Putamen (tissue), 1 donor: ENCODE data around the gene CRAMP1.

Source experiments
- DNase-seq: peaks from one replicate; pipeline ENCODE4 v3.0.0-alpha.2; 2016; ENCODE audit warnings: low spot score

CRAMP1 gene

DNA sequence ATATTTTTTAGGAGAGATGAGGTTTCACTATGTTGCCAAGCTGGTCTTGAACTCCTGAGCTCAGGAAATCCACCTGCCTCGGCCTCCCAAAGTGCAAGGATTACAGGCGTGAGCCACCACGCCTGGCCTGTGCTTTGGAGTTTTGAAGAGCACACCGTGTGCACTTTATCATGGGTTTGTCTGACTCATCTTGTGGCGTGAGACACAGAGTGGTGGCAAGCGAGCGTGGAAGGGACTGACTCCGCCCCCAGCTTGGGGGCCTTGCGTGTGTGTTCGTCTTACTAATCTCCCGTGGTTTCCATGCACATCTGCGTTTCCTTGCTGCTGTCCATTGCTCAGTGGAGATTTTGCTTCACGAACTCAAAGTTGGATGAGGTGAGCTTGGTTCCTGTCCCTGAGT is 22.9 kb downstream of the CRAMP1 start:
- no peak for DNase-seq

DNA sequence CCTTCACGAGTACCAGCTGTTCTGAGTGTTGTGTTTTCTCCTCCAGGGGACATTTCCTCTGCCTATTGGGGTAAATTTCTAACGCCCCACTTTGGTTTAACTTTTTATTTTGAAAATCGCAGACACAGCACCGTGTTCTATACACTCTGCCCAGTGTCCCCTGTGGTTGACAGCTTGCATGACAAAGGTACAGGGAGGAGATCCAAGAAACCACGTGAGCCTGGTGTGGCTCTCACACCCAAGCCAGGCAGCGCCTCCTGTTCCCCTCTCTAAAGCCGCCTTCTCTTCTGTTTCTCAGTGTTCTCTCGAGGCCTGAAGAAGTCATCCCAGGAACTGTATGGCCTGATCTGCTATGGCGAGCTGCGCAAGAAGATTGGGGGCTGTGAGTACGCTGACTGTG is 25.4 kb downstream of the CRAMP1 start:
- no peak for DNase-seq

DNA sequence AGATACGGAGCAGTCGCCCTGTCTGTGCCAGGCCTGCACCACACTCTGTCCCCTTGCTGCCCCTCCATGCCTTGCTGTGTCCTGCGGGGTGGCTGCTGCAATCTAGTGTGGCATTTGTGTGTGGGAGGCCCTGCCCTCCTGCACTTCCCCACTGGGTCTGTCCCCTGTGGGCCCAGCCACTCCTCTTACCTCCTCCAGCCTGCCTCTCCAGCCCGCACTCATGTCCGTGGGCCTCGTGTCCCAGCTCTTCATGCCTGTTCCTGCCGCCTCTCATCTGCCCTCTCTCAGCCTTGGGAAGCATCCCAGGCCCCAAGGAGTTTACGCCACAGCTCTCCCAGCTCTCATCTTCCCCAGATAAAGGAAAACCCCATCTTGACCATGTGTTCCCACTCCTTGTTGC is 26.6 kb downstream of the CRAMP1 start:
- DNase-seq, result no peak

DNA sequence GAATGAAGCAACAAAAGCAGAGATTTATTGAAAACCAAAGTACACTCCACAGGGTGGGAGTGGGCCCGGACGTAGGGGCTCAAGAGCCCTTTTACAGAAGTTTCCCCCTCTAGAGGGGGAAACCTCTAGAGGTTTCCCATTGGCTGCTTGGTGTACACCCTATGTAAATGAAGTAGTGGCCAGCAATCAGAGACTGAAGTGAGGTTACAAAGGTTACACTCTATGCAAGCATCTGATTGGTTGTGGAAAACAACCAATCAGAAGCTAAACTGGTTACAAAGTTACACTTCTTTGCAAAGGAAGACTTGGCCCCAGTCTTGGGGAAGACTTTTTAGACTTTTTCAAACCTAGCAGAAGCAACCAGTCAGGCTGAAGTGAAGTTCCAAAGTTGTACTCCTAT is 27.1 kb downstream of the CRAMP1 start:
- no peak for DNase-seq

DNA sequence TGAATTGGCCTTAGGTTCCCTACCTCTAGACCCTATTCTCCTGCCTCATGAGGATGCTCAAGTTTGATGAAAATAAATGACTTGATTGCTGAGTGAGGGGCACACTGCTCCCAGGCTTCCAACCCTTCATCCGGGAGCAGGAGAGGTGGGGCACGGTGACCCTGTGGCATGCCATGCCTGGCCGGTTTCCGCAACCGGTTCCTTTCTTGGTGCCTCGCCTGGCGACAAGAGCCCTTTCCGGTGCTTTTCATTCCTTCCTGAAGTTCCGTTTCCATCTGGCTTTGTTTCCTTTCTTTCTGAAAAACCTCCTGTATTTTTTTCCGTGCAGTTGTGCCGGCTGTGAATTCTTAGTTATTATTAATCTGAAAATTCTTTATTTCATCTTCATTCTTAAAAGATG is 27.7 kb downstream of the CRAMP1 start:
- no peak for DNase-seq

DNA sequence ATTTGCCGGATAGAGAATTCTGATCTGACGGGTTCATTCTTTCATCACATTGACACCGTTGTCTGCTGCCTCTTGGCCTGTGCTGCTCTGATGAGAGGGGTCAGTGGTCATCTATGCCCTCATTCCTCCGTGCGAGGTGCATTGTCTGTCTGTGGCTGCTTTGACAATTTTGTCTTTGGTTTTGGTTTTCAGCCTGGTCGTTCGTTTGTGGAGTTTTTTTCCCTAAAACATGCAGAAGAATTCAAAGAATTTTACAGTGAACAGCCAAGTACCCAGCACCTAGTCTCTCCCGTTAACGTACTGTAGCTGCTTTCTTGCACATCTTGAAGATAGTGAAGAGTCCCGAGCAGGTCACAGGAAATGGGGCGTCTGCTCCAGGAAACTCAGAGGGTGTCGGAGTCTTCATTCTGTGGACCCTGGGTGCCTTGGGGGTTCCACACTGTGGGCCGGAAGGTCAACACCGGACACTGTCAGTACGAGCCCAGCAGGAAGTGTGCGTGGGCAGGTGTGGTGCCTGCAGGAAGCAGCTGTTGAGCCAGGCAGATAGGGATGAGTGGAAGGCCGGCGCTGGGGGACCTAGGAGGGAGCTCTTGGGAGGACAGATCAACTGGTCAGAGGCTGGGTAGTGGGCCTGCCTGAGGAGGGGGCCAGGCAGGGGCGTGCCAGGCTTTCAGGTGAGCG is 28.2 kb downstream of the CRAMP1 start:
- no peak for DNase-seq

DNA sequence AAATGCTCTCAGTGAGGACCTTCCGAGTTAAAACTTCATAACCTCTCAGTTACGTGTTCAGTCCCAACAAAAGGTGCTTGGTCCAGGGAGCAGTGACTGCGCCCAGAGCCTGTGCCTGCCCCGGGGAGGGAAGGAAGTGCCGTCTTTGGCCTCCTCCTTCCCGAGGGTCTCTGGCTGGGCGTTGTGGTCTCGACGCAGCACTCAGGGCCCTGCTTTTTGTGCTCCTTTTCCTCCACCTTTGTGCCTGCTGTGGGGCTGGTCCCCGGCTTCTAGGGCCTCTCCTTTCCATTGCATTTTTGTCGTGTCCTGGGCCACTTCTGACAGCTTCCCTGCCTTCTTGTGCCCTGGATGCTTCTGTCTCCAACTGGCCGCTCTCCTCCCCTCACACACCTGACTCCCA is 29.1 kb downstream of the CRAMP1 start:
- DNase-seq, result no peak

DNA sequence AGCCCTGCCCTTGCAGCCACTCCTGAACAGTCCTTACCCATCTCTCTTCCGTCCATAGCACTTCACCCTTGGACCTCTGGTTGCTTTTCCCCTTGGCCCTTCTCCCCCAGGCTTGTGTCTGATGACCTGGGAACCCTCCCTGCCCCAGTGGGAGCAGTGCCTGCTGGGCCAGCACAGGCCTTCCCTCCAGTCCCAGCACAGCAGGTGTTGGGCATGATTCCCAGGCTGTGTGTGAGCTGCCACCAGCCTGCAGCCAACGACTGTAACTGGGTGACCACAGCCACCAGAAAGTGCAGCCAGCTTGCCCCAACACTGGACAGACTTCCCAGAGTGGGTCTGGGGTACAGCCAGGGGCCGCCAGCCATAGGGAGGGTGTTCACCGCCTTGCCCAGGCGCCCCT is 30.0 kb downstream of the CRAMP1 start:
- peak; percentile 76 for DNase-seq

DNA sequence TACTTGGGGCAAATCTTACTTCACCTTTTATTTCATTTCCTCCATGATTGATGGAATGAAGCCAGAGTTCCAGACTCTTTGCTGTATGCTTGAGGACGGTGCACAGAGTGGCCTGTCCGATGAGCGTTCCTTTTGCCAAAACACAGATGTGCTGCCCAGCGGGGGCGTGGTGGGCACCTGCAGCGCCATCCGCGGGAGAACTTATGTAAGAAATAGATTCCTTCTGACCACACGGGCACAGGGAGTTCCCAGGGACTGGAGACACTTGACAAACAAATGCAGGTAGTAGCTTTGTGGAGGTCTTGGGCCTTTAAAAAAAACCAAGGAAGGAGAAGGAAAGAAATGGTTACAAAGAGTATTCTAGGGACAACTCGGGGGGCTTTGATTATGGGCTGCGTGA is 30.6 kb downstream of the CRAMP1 start:
- no peak for DNase-seq

DNA sequence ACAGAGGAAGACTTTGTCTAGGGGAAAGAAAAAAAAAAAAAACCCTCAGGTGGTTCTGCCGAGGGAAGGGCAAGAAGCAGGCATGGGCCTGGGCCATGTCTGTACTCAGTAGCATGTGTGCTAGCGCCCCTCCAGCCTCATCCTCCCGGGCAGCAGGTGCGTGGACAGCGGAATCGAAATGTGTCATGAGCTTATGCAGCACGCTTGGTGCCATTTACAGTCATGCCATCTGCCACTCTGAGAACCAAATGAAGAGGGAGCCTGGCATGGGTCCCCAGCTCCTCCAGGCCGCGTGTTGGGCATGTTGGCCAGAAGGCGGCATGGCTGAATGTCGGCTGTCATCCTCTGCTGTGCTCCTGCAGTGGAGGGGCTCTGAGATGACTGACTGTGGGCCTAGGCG is 31.4 kb downstream of the CRAMP1 start:
- DNase-seq, result no peak

DNA sequence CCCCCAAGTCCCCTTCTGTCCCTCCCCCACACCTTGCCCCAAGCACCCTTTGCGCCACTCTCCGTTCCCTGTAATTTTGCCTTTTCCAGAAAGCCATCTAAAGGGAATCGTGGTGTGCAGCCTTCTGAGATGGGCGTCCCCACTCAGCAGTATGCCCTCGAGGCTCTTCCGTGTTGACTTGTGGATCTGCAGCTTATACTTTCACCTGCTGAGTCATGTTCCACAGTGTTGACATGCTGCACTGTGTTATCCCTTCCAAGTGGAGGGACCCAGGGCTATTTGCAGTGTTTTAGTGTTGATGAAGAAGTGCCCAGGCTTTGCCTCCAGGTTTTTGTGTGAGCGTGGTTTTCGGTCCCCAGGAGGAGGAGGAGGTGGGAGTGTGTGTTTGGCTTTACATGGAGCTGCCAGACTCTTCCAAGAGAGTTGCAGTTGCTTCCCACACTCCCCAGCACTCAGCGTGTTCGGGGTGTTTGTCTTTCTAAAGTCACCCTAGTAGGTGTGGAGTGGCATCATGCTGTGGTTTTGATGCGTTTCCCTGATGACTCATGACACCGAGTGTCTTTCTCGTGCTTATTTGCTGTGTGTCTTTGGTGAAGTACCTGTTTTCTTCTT is 33.9 kb downstream of the CRAMP1 start:
- no peak for DNase-seq

DNA sequence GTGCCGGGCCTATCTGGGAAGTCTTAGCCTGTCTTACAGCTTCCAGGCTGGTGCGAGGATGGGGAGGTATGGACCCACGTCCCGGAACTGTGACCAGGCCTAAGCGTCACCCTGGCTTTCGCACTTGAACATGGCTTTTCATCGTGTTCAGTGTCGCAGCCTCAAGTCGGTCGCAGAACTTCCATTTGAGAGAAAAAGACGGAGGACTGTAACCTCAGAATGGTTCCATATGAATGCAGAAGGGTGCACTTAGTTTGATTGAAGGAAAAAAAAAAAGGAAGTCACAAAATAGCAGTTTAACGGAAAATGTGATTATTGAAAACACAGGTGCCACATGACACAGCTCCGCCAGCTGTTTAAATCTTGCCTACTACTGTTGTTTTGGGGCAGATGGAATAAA is 35.7 kb downstream of the CRAMP1 start:
- DNase-seq, result no peak

DNA sequence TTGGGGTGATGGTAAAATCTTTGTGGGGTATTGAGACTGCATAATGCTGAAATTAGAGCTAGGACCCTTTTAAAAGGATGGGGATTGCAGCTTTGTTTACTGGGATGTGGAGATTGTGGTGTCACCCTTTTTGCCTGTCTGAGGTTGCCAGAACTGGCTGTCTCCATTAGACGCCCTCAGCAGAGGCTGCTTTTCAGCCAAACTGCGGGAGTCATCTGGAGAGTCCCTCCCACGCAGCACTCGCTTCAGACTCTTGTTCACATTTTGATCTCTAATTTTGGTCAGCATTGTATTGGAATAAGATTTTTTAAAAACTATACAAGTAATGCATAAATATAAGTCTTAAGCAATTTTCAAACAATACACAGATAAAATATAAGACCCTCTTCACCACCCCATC is 38.0 kb downstream of the CRAMP1 start:
- DNase-seq, result no peak

DNA sequence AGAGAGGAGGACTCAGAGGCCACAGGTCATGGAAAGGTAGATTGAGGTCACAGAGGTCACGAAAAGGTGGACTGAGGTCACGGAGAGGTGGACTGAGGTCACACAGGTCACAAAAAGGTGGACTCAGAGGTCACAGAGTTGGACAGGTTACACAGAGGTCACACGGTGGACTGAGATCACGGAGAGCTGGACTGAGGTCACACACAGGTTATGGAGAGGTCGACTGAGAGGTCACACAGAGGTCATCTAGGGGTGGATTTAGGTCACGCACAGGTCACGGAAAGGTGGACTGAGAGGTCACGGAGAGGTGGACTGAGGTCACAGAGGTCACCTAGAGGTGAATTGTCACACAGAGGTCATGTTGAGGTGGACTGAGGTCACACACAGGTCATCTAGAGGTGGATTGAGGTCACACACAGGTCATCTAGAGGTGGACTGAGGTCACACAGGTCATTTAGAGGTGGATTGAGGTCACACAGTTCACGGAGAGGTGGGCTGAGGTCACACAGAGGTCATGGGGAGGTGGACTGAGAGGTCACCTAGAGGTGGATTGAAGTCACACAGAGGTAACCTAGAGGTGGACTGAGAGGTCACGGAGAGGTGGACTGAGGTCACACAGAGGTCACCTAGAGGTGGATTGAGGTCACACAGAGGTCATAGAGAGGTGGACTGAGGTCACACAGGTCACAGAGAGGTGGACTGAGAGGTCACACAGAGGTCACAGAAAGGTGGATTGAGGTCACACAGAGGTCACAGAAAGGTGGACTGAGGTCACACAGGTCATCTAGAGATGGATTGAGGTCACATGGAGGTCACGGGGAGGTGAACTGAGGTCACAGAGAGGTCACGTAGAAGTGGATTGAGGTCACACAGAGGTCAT is 39.2 kb downstream of the CRAMP1 start:
- no peak for DNase-seq

DNA sequence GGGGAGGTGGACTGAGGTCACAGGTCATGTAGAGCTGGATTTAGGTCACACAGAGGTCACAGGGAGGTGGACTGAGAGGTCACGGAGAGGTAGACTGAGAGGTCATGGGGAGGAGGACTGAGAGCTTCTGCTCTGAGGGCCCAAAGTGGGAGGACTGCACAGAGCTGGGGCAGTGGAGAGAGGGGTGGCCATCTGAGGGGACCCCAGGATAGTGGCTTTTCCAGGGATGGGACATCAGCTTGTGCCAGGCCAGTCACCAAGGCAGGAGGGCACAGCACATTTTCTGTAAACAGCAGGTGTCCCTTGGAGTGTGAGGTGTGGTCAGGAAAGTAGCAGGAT is 39.8 kb downstream of the CRAMP1 start:
- DNase-seq, result no peak

DNA sequence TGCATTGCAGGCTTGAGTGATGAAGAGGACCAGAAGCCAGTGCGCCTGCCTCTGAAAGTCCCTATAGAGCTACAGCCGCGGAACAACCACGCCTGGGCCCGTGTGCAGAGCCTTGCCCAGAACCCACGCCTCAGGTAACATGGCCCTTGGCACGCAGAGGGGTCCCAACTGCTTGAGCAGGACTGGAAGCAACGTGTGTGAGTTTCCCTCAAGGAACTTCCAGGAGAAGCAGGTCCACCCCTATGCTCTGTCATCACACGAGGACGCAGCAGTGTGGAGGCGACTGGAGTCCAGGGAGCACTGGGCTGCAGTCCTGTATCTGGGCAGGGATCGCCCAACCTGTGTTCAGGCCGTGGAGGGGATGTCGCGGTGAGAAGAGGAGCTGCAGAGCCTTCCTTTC is 40.9 kb downstream of the CRAMP1 start:
- no peak for DNase-seq

DNA sequence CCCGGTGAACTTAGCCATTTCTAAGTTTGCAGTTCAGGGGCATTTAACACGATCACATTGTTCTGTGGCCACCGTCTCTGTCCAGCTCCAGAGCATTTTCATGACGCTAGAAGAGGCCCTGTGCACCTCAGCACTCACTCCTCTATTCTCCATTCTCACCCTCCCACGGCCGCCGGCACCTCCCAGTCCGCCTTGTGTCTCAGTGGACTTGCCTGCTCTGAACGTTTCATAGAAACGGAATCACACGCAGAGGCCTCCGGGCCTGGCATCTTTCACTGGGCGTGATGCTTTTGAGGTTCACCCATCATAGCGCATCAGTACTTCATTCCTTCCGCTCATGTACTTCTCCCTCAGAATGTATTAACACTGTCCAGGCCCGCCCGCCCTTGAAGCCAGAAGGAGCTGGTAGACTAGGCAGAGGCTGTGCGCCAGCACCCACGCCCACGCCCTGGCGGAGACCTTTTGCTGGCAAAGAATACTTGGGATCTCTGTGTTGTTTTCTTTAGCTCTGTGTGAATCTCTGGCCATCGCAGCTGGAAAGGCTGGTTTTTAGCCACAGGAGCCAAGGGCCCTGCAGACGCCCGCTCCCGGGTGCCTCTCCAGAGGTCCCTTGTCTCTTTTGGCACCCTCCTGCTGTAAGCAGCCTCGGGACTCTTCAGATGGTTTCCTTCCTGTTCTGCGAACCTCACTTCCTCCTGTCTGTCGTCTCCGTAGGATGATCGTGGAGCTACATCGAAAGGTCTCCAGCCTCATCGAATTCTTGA is 42.5 kb downstream of the CRAMP1 start:
- DNase-seq, result no peak

DNA sequence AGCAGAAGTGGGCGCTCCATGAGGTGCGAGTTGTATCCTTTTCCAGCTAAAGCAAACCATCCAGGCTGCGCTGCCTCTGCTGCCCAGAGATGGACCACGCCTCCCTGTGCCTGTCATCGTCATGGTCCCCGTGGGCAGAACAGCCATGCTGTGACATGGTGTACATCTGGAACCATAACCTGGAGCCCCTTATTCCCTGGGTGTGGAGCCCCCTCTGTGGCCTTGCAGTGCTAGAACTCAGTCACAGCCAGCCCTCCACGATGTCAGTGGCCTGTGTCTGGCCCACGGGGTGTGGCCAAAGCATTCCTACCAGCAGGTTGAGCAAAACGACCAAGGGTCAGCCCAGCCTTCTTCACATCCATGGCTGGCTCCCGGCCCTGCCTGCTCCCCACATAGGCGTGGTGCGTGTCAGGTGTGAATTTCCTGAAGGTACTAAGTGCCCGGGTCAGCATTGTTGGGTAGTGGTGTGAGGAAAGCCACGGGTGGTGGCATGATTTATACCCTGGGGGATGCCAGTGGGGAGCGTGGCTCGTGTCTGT is 43.2 kb downstream of the CRAMP1 start:
- DNase-seq, result no peak

DNA sequence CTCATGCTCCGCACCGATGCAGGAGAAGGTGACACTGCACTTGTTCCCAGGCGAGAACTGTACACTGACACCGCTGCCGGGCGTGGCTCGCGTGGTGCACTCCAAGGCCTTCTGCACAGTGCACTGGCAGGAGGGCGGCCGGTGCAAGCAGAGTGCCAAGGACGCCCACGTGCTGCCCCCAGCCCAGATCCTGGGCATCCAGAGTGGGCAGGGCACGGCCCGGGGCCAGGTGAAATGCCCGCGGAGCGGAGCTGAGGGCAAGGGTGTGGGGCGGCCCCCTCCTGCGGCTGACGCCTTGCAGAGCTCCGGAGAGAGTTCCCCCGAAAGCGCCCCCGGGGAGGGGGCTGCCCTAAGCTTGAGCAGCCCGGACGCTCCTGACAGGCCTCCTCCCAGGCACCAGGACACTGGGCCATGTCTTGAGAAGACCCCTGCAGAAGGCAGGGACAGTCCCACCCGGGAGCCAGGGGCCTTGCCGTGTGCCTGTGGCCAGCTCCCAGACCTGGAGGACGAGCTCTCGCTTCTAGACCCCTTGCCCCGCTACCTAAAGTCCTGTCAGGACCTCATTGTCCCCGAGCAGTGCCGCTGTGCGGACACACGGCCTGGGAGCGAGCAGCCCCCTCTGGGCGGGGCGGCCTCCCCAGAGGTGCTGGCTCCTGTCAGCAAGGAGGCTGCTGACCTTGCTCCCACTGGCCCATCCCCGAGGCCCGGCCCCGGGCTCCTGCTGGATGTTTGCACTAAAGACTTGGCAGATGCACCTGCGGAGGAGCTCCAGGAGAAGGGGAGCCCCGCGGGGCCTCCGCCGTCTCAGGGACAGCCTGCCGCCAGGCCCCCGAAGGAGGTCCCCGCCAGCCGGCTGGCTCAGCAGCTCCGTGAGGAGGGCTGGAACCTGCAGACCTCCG is 44.0 kb downstream of the CRAMP1 start:
- no peak for DNase-seq

DNA sequence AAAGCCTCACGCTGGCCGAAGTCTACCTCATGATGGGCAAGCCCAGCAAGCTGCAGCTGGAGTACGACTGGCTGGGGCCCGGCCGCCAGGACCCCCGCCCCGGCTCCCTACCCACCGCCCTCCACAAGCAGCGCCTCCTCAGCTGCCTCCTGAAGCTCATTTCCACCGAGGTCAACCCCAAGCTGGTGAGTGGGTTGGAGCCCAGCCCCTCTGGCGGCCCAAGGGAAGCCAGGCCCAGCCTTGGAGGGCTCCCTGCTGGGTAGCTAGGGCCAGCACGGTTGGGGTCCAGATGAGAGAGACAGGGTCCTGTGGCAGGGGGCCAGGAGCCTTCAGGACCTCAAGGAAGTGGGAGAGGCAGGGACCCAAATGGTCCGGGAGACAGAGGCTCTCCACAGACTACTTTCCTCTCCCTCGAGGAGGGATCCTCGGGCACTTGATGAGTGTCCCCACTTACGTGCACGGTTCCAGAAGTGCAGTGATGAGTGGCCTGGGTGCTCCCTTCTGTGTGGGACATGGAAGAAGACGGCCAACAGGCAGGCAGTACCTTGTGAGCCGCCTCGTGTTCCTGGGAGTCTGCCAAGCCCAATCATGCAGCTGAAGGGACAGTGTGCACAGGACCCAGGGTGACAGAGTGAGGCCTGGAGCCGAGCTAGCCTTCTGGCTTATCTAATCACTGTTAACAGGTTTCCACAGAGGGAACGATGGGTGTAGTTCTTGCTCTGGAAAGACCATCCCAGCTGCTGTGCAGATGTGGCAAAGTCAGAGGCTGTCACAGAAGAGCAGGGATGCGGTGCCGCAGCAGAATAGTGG is 44.9 kb downstream of the CRAMP1 start:
- DNase-seq, result no peak
